Measurements from ENCODE around the gene MAD1L1. TPM values are rescaled to one million over a fixed set of nuclear protein-coding genes. Genes with fewer than 3 reads are reported as not detected.
A peak's percentile ranks its signal among the peaks of the same experiment; 100 is the strongest.

MAD1L1 gene
- total and polyA plus RNA-seq, 5 donors from 2014 or later: 225 to 380 (median 300) TPM

- no peaks in the 10 kb centered on the region for H3K36me3 ChIP-seq (ENCODE audit: control insufficient read depth, insufficient read depth, low read length)
- H3K9me3 Mint-ChIP-seq: peaks cover 0 to 1% (median 0%) of the 10 kb centered on the region in 7 donors
- peak overlapping the region in 1 of 3 donors; percentile 38 for H3K27ac Mint-ChIP-seq
- DNase-seq (no peak), ATAC-seq (ENCODE audit: low read depth in 2 of 2) (no peak)
- no peaks in the 10 kb centered on the region for H3K9me3 ChIP-seq (ENCODE audit: control insufficient read depth in 2 of 2, low read length in 2 of 2)
- no peaks in the 10 kb centered on the region for H3K27me3 Mint-ChIP-seq
- H3K4me3 Mint-ChIP-seq: no peak overlapping the region
- no peaks in the 10 kb centered on the region for H3K36me3 Mint-ChIP-seq
- H3K27me3 ChIP-seq (ENCODE audit: control insufficient read depth, insufficient read depth, low read length): no peaks in the 10 kb centered on the region
- no peak overlapping the region for H3K4me3 ChIP-seq (ENCODE audit: low read depth, low read length)
- H3K4me1 Mint-ChIP-seq: peaks cover 4 to 31% (median 12%) of the 10 kb centered on the region in 4 donors
- no peak overlapping the region for H3K27ac ChIP-seq (ENCODE audit: insufficient read depth, low read length, poor library complexity, severe bottlenecking)
- peaks cover 14% of the 10 kb centered on the region for H3K4me1 ChIP-seq (ENCODE audit: control insufficient read depth, insufficient read depth, low read length, poor library complexity, severe bottlenecking)
Observed at GRCh38 chr7:2247141-2247995, 14.6 kb upstream of the MAD1L1 start.

GRCh38 chr7:2245883-2246675 lies 13.3 kb upstream of the MAD1L1 start:
- Mint-ChIP-seq H3K27me3 (no peaks in the 10 kb centered on the region), H3K9me3 (peaks cover 0 to 1% (median 0%) of the 10 kb centered on the region in 7 donors), H3K36me3 (no peaks in the 10 kb centered on the region), H3K27ac (no peak overlapping the region), H3K4me1 (peaks cover 4 to 33% (median 13%) of the 10 kb centered on the region in 4 donors), H3K4me3 (peak overlapping the region in 1 of 4 donors; percentile 19)
- Histone ChIP-seq H3K36me3 (ENCODE audit: control insufficient read depth, insufficient read depth, low read length) (no peaks in the 10 kb centered on the region), H3K9me3 (ENCODE audit: control insufficient read depth in 2 of 2, low read length in 2 of 2) (no peaks in the 10 kb centered on the region), H3K27me3 (ENCODE audit: control insufficient read depth, insufficient read depth, low read length) (no peaks in the 10 kb centered on the region), H3K4me1 (ENCODE audit: control insufficient read depth, insufficient read depth, low read length, poor library complexity, severe bottlenecking) (peaks cover 23% of the 10 kb centered on the region), H3K4me3 (ENCODE audit: low read depth, low read length) (no peak overlapping the region), H3K27ac (ENCODE audit: insufficient read depth, low read length, poor library complexity, severe bottlenecking) (no peak overlapping the region)
- no peak for DNase-seq
- ATAC-seq (ENCODE audit: low read depth in 2 of 2): no peak

- DNase-seq: no peak
- no peaks in the 10 kb centered on the region for H3K36me3 Mint-ChIP-seq
- peaks cover 0 to 1% (median 0%) of the 10 kb centered on the region in 7 donors for H3K9me3 Mint-ChIP-seq
- no peaks in the 10 kb centered on the region for H3K27me3 ChIP-seq (ENCODE audit: control insufficient read depth, insufficient read depth, low read length)
- no peaks in the 10 kb centered on the region for H3K9me3 ChIP-seq (ENCODE audit: control insufficient read depth in 2 of 2, low read length in 2 of 2)
- no peaks in the 10 kb centered on the region for H3K36me3 ChIP-seq (ENCODE audit: control insufficient read depth, insufficient read depth, low read length)
- peaks cover 23% of the 10 kb centered on the region for H3K4me1 ChIP-seq (ENCODE audit: control insufficient read depth, insufficient read depth, low read length, poor library complexity, severe bottlenecking)
- H3K4me3 Mint-ChIP-seq: peak overlapping the region in 1 of 4 donors; percentile 35
- peak overlapping the region in 1 of 3 donors; percentile 67 for H3K27ac Mint-ChIP-seq
- no peak overlapping the region for H3K4me3 ChIP-seq (ENCODE audit: low read depth, low read length)
- H3K4me1 Mint-ChIP-seq: peaks cover 4 to 48% (median 15%) of the 10 kb centered on the region in 4 donors
- no peaks in the 10 kb centered on the region for H3K27me3 Mint-ChIP-seq
- no peak for ATAC-seq (ENCODE audit: low read depth in 2 of 2)
- H3K27ac ChIP-seq (ENCODE audit: insufficient read depth, low read length, poor library complexity, severe bottlenecking): no peak overlapping the region
Observed at GRCh38 chr7:2244404-2244995, 11.8 kb upstream of the MAD1L1 start.

- ATAC-seq (ENCODE audit: low read depth in 2 of 2): no peak
- H3K4me1 Mint-ChIP-seq: peaks cover 4 to 39% (median 10%) of the 10 kb centered on the region in 4 donors
- Histone ChIP-seq H3K36me3 (ENCODE audit: control insufficient read depth, insufficient read depth, low read length) (peaks cover 1% of the 10 kb centered on the region), H3K4me3 (ENCODE audit: low read depth, low read length) (no peak overlapping the region), H3K27ac (ENCODE audit: insufficient read depth, low read length, poor library complexity, severe bottlenecking) (no peak overlapping the region), H3K9me3 (ENCODE audit: control insufficient read depth in 2 of 2, low read length in 2 of 2) (no peaks in the 10 kb centered on the region), H3K4me1 (ENCODE audit: control insufficient read depth, insufficient read depth, low read length, poor library complexity, severe bottlenecking) (peaks cover 18% of the 10 kb centered on the region), H3K27me3 (ENCODE audit: control insufficient read depth, insufficient read depth, low read length) (no peaks in the 10 kb centered on the region)
- no peak for DNase-seq
- H3K4me3 Mint-ChIP-seq: peak overlapping the region; percentile 27 to 94 (median 52)
- no peaks in the 10 kb centered on the region for H3K36me3 Mint-ChIP-seq
- H3K9me3 Mint-ChIP-seq: peaks cover 0 to 1% (median 0%) of the 10 kb centered on the region in 7 donors
- no peaks in the 10 kb centered on the region for H3K27me3 Mint-ChIP-seq
- peak overlapping the region in 1 of 3 donors; percentile 25 for H3K27ac Mint-ChIP-seq
Observed at GRCh38 chr7:2243458-2243857, 10.7 kb upstream of the MAD1L1 start.

- Mint-ChIP-seq H3K9me3 (peaks cover 0 to 1% (median 0%) of the 10 kb centered on the region in 7 donors), H3K27ac (peak overlapping the region; percentile 93 to 94 (median 94)), H3K4me3 (peak overlapping the region; percentile 93 to 98 (median 95)), H3K4me1 (peaks cover 4 to 37% (median 10%) of the 10 kb centered on the region in 4 donors), H3K36me3 (no peaks in the 10 kb centered on the region), H3K27me3 (no peaks in the 10 kb centered on the region)
- H3K4me3 ChIP-seq (ENCODE audit: low read depth, low read length): peak overlapping the region; percentile 80
- ATAC-seq (ENCODE audit: low read depth in 2 of 2) (peak; percentile 23 to 29), DNase-seq (peak in 2 of 3 donors; percentile 17 to 47)
- H3K36me3 ChIP-seq (ENCODE audit: control insufficient read depth, insufficient read depth, low read length): peaks cover 8% of the 10 kb centered on the region
- H3K27ac ChIP-seq (ENCODE audit: insufficient read depth, low read length, poor library complexity, severe bottlenecking): peak overlapping the region; percentile 68
- H3K27me3 ChIP-seq (ENCODE audit: control insufficient read depth, insufficient read depth, low read length): no peaks in the 10 kb centered on the region
- no peaks in the 10 kb centered on the region for H3K9me3 ChIP-seq (ENCODE audit: control insufficient read depth in 2 of 2, low read length in 2 of 2)
- peaks cover 18% of the 10 kb centered on the region for H3K4me1 ChIP-seq (ENCODE audit: control insufficient read depth, insufficient read depth, low read length, poor library complexity, severe bottlenecking)
Observed at GRCh38 chr7:2242541-2243429, 10.0 kb upstream of the MAD1L1 start.

GRCh38 chr7:2241580-2242540 lies 9.1 kb upstream of the MAD1L1 start, which contains the start of the genes MRM2 and NUDT1:
MRM2 (minus strand) TSS chr7:2242205; CDS start chr7:2242169, 36 bp downstream.
NUDT1 (plus strand) TSS chr7:2242226; CDS start chr7:2244575, 2,349 bp downstream.
- peak; percentile 50 to 60 for ATAC-seq (ENCODE audit: low read depth in 2 of 2)
- H3K9me3 ChIP-seq (ENCODE audit: control insufficient read depth in 2 of 2, low read length in 2 of 2): no peaks in the 10 kb centered on the region
- H3K27me3 ChIP-seq (ENCODE audit: control insufficient read depth, insufficient read depth, low read length): no peaks in the 10 kb centered on the region
- H3K4me1 ChIP-seq (ENCODE audit: control insufficient read depth, insufficient read depth, low read length, poor library complexity, severe bottlenecking): peaks cover 18% of the 10 kb centered on the region
- H3K4me1 Mint-ChIP-seq: peaks cover 4 to 40% (median 10%) of the 10 kb centered on the region in 4 donors
- peaks cover 14% of the 10 kb centered on the region for H3K36me3 ChIP-seq (ENCODE audit: control insufficient read depth, insufficient read depth, low read length)
- H3K9me3 Mint-ChIP-seq: peaks cover 0 to 1% (median 0%) of the 10 kb centered on the region in 7 donors
- H3K4me3 ChIP-seq (ENCODE audit: low read depth, low read length): peak within 1 kb of the TSS; percentile 80
- H3K4me3 Mint-ChIP-seq: peak within 1 kb of the TSS; percentile 93 to 98 (median 95)
- H3K27ac ChIP-seq (ENCODE audit: insufficient read depth, low read length, poor library complexity, severe bottlenecking): peak within 1 kb of the TSS; percentile 68
- peak; percentile 56 to 77 (median 68) for DNase-seq
- peaks cover 4% of the 10 kb centered on the region for H3K36me3 Mint-ChIP-seq
- no peaks in the 10 kb centered on the region for H3K27me3 Mint-ChIP-seq
- H3K27ac Mint-ChIP-seq: peak within 1 kb of the TSS; percentile 93 to 94 (median 94)
